Astrocyte of the cerebellum (primary cell): ENCODE data around the gene PTPRC.

ENCODE experiments used
- DNase-seq: peaks from one replicate; pipeline ENCODE4 v3.0.0-alpha.2; 2011; ENCODE audit warnings: low read depth
- H3K4me3 ChIP-seq: 2 replicates; pipeline ENCODE4 v1.5.1; 2011; ENCODE audit warnings: mild to moderate bottlenecking, low read depth, low read length, moderate library complexity
- CTCF ChIP-seq: IDR thresholded peaks from 2 replicates; pipeline ENCODE4 v1.5.1; 2012; ENCODE audit warnings: low read length, low read depth, moderate library complexity, mild to moderate bottlenecking; ENCODE audit errors: missing control alignments
- in situ Hi-C: cut with HindIII; loops from 2 replicates; pipeline ENCODE4 v1.10.0; 2017; ENCODE audit warnings: low sequenced_read_pairs

The PTPRC gene

DNA sequence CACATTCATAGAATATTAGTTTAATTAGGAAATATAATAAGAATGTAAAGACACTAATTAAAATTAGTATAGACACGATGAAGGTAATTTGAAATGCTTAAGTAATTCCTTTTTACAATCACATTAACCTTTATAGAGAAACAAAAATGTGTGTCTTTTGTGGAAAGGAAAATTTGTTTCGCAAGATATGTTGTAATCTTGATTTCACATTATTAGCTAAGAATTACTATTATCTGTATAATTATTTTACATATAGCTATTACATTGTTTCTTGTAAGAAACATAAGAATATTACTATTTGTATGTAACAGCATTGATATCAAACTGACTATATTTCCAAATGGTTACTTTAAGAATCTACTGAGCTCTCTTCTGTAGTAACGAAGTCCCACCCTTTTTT is 111.2 kb downstream of the PTPRC start:
- in situ Hi-C loops = loop anchor here (25.0 kb wide), 1 partner anchor 762 kb away; no protein-coding TSS in a partner anchor
- H3K4me3 ChIP-seq = no peak overlapping the region
- DNase-seq = no peak
- TF ChIP-seq CTCF = no peak

- in situ Hi-C loops = loop anchor here (25.0 kb wide), 1 partner anchor 761 kb away; no protein-coding TSS in a partner anchor
- no peak for TF ChIP-seq CTCF
- no peak overlapping the region for H3K4me3 ChIP-seq
- DNase-seq = no peak
Observed at GRCh38 chr1:198751741-198752140, 112.9 kb downstream of the PTPRC start.

DNA sequence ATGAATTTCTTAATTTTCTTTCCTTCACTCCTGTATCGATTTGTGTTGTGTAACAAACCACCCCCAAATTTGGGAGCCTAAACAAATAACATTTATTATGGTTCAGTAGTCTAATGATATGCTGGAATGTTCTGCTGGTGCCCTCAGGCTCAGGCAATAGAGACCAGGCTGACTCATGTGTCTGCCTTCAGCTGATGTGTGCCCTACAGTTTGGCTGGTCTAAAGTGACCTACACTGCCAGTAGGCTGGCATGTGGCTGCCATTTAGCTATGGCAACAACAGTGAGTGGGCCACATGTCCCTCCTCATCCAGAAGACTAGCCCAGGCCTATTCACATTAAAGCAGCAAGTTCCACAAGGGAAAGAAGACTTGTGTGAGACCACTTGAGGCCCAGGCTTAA is 115.8 kb downstream of the PTPRC start:
- in situ Hi-C loops = loop anchor here (25.0 kb wide), 1 partner anchor 758 kb away; no protein-coding TSS in a partner anchor
- no peak for DNase-seq
- no peak overlapping the region for H3K4me3 ChIP-seq
- TF ChIP-seq CTCF = no peak

DNA sequence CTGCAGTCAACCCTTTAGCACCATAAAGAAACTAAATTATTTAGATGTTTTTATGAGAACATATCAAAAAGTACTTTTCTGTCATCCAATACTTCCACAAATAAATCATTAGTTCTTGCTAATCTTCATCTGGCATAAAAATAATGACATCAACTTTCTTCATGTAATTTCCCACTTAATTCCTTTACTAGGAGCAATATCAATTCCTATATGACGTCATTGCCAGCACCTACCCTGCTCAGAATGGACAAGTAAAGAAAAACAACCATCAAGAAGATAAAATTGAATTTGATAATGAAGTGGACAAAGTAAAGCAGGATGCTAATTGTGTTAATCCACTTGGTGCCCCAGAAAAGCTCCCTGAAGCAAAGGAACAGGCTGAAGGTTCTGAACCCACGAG is 116.9 kb downstream of the PTPRC start:
- in situ Hi-C loops = loop anchor here (25.0 kb wide), 1 partner anchor 757 kb away; no protein-coding TSS in a partner anchor
- H3K4me3 ChIP-seq = no peak overlapping the region
- no peak for TF ChIP-seq CTCF
- no peak for DNase-seq

DNA sequence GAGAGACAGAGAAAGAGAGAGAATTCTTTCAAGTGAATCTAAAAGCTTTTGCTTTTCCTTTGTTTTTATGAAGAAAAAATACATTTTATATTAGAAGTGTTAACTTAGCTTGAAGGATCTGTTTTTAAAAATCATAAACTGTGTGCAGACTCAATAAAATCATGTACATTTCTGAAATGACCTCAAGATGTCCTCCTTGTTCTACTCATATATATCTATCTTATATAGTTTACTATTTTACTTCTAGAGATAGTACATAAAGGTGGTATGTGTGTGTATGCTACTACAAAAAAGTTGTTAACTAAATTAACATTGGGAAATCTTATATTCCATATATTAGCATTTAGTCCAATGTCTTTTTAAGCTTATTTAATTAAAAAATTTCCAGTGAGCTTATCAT is 117.6 kb downstream of the PTPRC start:
- DNase-seq = no peak
- no peak overlapping the region for H3K4me3 ChIP-seq
- TF ChIP-seq CTCF = no peak
- in situ Hi-C loops = loop anchor here (25.0 kb wide), 1 partner anchor 756 kb away; no protein-coding TSS in a partner anchor

DNA sequence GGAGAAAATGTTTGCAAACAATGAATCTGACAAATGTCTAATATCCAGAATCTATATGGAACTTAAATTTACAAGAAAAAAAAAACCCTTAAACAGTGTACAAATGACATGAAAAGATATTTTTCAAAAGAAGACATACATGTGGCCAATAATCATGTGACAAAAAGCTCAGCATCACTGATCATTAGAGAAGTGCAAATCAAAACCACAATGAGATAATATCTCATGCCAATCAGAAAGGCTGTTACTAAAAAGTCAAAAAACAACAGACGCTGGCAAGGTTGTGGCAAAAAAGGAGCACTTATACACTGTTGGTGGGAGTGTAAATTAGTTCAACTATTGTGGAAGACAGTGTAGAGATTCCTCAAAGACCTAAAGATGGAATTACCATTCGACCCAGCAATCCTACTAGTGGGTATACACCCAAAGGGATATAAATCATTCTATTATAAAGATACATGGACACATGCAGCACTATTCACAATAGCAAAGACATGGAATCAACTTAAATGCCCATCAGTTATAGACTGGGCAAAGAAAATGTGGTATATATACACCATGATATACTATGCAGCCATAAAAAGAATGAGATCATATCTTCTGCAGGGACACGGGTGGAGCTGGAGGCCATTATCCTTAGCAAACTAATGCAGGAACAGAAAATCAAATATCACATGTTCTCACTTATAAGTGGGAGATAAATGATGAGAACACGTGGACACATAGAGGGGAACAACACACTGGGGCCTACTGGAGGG is 123.2 kb downstream of the PTPRC start:
- in situ Hi-C loops = loop anchor here (25.0 kb wide), 1 partner anchor 750 kb away; no protein-coding TSS in a partner anchor
- no peak for TF ChIP-seq CTCF
- no peak overlapping the region for H3K4me3 ChIP-seq
- no peak for DNase-seq
